HCT116 (cell line): ENCODE measurements around the gene ENTPD8. TPM values are rescaled to one million over a fixed set of nuclear protein-coding genes. Genes with fewer than 3 reads are reported as not detected.

Experiments used
- ATAC-seq: fragments of 200-7000 bp; cut with Tn5 transposase; 2 replicates; pipeline ENCODE4 v1.9.1; 2020; ENCODE audit warnings: mild to moderate bottlenecking, moderate library complexity
- BruUV-seq: library from RNA; stranded (reverse); fragments of 400-500 nt; replicated peaks from 2 replicates; lab custom pipeline; 2021; lab: Mats Ljungman, UMichigan
- CTCF ChIA-PET: fragments of 300-600 bp; sonication (Branson Sonifier 250); formaldehyde crosslinking; loops from one replicate; lab custom pipeline; 2021; ENCODE audit warnings: antibody characterized with exemption; lab: Charles Lee
- POLR2A ChIA-PET: fragments of 300-600, 350-600 bp; sonication (Branson Sonifier 250); formaldehyde crosslinking; loops from one replicate; lab custom pipeline; 2021; ENCODE audit warnings: antibody characterized with exemption; lab: Charles Lee
- RAD21 ChIA-PET, 2 experiments: fragments of 300-600 bp; sonication (Branson Sonifier 250); formaldehyde crosslinking; loops; one replicate each; lab custom pipeline; 2023; ENCODE audit warnings: low total read pairs in 2 of 2; ENCODE audit not compliant: uncharacterized antibody in 2 of 2, unreplicated experiment in 2 of 2, low non-redundant PET in 1 of 2; lab: Charles Lee
- DNase-seq: peaks from one replicate; pipeline ENCODE4 v3.0.0-alpha.2; 2010; ENCODE audit warnings: low read depth, low spot score
- H2AFZ ChIP-seq: fragments of 200-600 bp; shearing (Covaris generic), sonication (generic); 2 replicates; pipeline ENCODE4 v1.6.1; 2017; ENCODE audit warnings: low read depth, mixed run types, mixed read lengths, antibody characterized with exemption, low read length; ENCODE audit not compliant: poor library complexity, severe bottlenecking
- H3K27ac ChIP-seq: 2 replicates; pipeline ENCODE4 v1.5.1; 2012; ENCODE audit warnings: low read depth, low read length
- H3K27me3 ChIP-seq: fragments of 200-600 bp; sonication (generic); 2 replicates; pipeline ENCODE4 v1.6.1; 2016; ENCODE audit warnings: mixed run types, low read length, mixed read lengths; ENCODE audit not compliant: insufficient read depth
- H3K36me3 ChIP-seq, 2 experiments: fragments of 200-500 bp in 1 of 2; fragments of 200-600 bp in 1 of 2; sonication (Bioruptor generic) in 1 of 2; sonication (generic) in 1 of 2; 2 replicates each; pipeline versions ENCODE4 v1.5.1 to v1.6.1; 2014 to 2016; ENCODE audit warnings: low read length in 2 of 2, inconsistent platforms in 1 of 2, mixed read lengths in 1 of 2, mixed run types in 1 of 2; ENCODE audit not compliant: insufficient read depth in 2 of 2, control insufficient read depth in 1 of 2
- H3K4me1 ChIP-seq, 2 experiments: fragments of 200-600 bp in 1 of 2; sonication (generic) in 1 of 2; 2 replicates each; pipeline versions ENCODE4 v1.5.1 to v1.6.1; 2012 to 2017; ENCODE audit warnings: low read length in 2 of 2, inconsistent platforms in 1 of 2, mild to moderate bottlenecking in 1 of 2, mixed read lengths in 1 of 2, mixed run types in 1 of 2, moderate library complexity in 1 of 2; ENCODE audit not compliant: insufficient read depth in 2 of 2, control insufficient read depth in 1 of 2
- H3K4me2 ChIP-seq: fragments of 200-600 bp; sonication (generic); 2 replicates; pipeline ENCODE4 v1.6.1; 2017; ENCODE audit warnings: mixed run types, low read length, mixed read lengths
- H3K4me3 ChIP-seq, 2 experiments: fragments of 200-600 bp in 1 of 2; sonication (generic) in 1 of 2; replicated peaks in 1 of 2; 2 replicates each; pipeline ENCODE4 v1.5.1; 2011 to 2016; ENCODE audit warnings: low read length in 2 of 2, control low read depth in 1 of 2, low read depth in 1 of 2, mild to moderate bottlenecking in 1 of 2, mixed read lengths in 1 of 2, mixed run types in 1 of 2
- H3K79me2 ChIP-seq: fragments of 200-600 bp; sonication (generic); 2 replicates; pipeline ENCODE4 v1.6.1; 2017; ENCODE audit warnings: mild to moderate bottlenecking, mixed run types, low read length, moderate library complexity, mixed read lengths; ENCODE audit not compliant: insufficient read depth
- H3K9ac ChIP-seq: fragments of 200-600 bp; sonication (generic); 2 replicates; pipeline ENCODE4 v1.6.1; 2016; ENCODE audit warnings: low read length, mixed read lengths
- H3K9me2 ChIP-seq: fragments of 200-600 bp; sonication (generic), shearing (Covaris generic); 2 replicates; pipeline ENCODE4 v1.6.1; 2017; ENCODE audit warnings: mixed run types, mild to moderate bottlenecking, moderate library complexity; ENCODE audit not compliant: insufficient read depth
- H3K9me3 ChIP-seq, 2 experiments: fragments of 200-500 bp in 1 of 2; fragments of 200-600 bp in 1 of 2; sonication (Bioruptor generic) in 1 of 2; sonication (generic) in 1 of 2; 2 replicates each; pipeline ENCODE4 v1.6.1; 2014 to 2017; ENCODE audit warnings: low read length in 2 of 2, mixed read lengths in 2 of 2, inconsistent platforms in 1 of 2, low read depth in 1 of 2, mild to moderate bottlenecking in 1 of 2, mixed run types in 1 of 2, moderate library complexity in 1 of 2; ENCODE audit not compliant: control insufficient read depth in 1 of 2, insufficient read depth in 1 of 2
- H4K20me1 ChIP-seq: fragments of 200-600 bp; sonication (generic), shearing (Covaris generic); 2 replicates; pipeline ENCODE4 v1.6.1; 2017; ENCODE audit warnings: mixed run types, mild to moderate bottlenecking, moderate library complexity; ENCODE audit not compliant: insufficient read depth
- CBX3 ChIP-seq: IDR thresholded peaks from 2 replicates; pipeline ENCODE4 v1.6.1; 2012; ENCODE audit warnings: low read depth
- EGR1 ChIP-seq: IDR thresholded peaks from 2 replicates; pipeline ENCODE4 v1.6.1; 2012; ENCODE audit warnings: low read depth
- EZH2phosphoT487 ChIP-seq: fragments of 200-600 bp; IDR thresholded peaks from 2 replicates; pipeline ENCODE4 v1.6.1; 2018; ENCODE audit warnings: antibody characterized with exemption, borderline replicate concordance
- FOSL1 ChIP-seq: IDR thresholded peaks from 2 replicates; pipeline ENCODE4 v1.6.1; 2012; ENCODE audit warnings: low read depth
- JUND ChIP-seq: IDR thresholded peaks from 2 replicates; pipeline ENCODE4 v1.6.1; 2012
- MAX ChIP-seq: IDR thresholded peaks from 2 replicates; pipeline ENCODE4 v1.6.1; 2012
- POLR2A ChIP-seq: IDR thresholded peaks from 2 replicates; pipeline ENCODE4 v1.7.0; 2011; ENCODE audit warnings: borderline replicate concordance; ENCODE audit not compliant: insufficient read depth, insufficient read length; ENCODE audit errors: extremely low read depth
- POLR2AphosphoS5 ChIP-seq: IDR thresholded peaks from 2 replicates; pipeline ENCODE4 v1.6.1; 2011; ENCODE audit warnings: mild to moderate bottlenecking, low read depth, low read length, moderate library complexity
- RAD21 ChIP-seq: IDR thresholded peaks from 2 replicates; pipeline ENCODE4 v1.6.1; 2012; ENCODE audit warnings: low read depth, mild to moderate bottlenecking
- REST ChIP-seq: IDR thresholded peaks from 2 replicates; pipeline ENCODE4 v1.6.1; 2012; ENCODE audit warnings: low read depth
- ZBTB33 ChIP-seq: IDR thresholded peaks from 2 replicates; pipeline ENCODE4 v1.6.1; 2011; ENCODE audit warnings: mild to moderate bottlenecking, low read length, moderate library complexity; ENCODE audit not compliant: insufficient replicate concordance; ENCODE audit errors: extremely low read depth
- ZFX ChIP-seq: fragments of 450-650 bp; IDR thresholded peaks from 2 replicates; pipeline ENCODE4 v1.6.1; 2017
- intact Hi-C: fragments of 100-400 bp; cut with micrococcal nuclease; formaldehyde crosslinking; loops from 2 replicates; pipeline ENCODE4 v1.10.0; 2022
- total RNA-seq: library from RNA; stranded (reverse); gene quantifications from one replicate; pipeline ENCODE4 v1.2.1, GENCODE V29; 2021; ENCODE audit not compliant: unreplicated experiment

The ENTPD8 gene
- total RNA-seq, 1 experiment from 2014 or later: 1.7 TPM

- Histone ChIP-seq H3K4me1 (peaks cover 2 to 4% of the 10 kb centered on the region in 2 experiments; a peak in 3 of 4 replicates), H4K20me1 (no peaks in the 10 kb centered on the region), H3K9me3 (no peaks in the 10 kb centered on the region), H3K9ac (no peak overlapping the region), H3K4me3 (no peak overlapping the region), H3K27me3 (no peaks in the 10 kb centered on the region), H3K9me2 (no peaks in the 10 kb centered on the region), H2AFZ (no peak overlapping the region), H3K4me2 (no peak overlapping the region), H3K27ac (no peak overlapping the region), H3K79me2 (no peaks in the 10 kb centered on the region), H3K36me3 (no peaks in the 10 kb centered on the region)
- BruUV-seq: no TSS peak
- TF ChIP-seq POLR2A: no peak
- ChIA-PET RAD21 (no interaction called here), CTCF (no interaction called here), POLR2A (no interaction called here)
- no peak for ATAC-seq
- no peak for DNase-seq
- intact Hi-C loops: no loop called here
Measured at GRCh38 chr9:137487454-137488326, 46.5 kb upstream of the ENTPD8 start.

GRCh38 chr9:137486545-137487453 is 45.6 kb upstream of the ENTPD8 start:
- Histone ChIP-seq H4K20me1 (no peaks in the 10 kb centered on the region), H3K9me2 (no peaks in the 10 kb centered on the region), H3K27ac (no peak overlapping the region), H3K4me3 (no peak overlapping the region), H2AFZ (no peak overlapping the region), H3K79me2 (no peaks in the 10 kb centered on the region), H3K4me1 (peaks cover 0 to 6% of the 10 kb centered on the region in 2 experiments; a peak in 1 of 4 replicates), H3K27me3 (no peaks in the 10 kb centered on the region), H3K36me3 (no peaks in the 10 kb centered on the region), H3K4me2 (no peak overlapping the region), H3K9ac (no peak overlapping the region), H3K9me3 (no peaks in the 10 kb centered on the region)
- intact Hi-C loops: no loop called here
- BruUV-seq: no TSS peak
- CTCF ChIA-PET: no interaction called here
- DNase-seq (no peak), ATAC-seq (no peak)
- POLR2A ChIA-PET: no interaction called here
- RAD21 ChIA-PET: no interaction called here
- TF ChIP-seq POLR2A: no peak
- no peak for TF ChIP-seq REST
- no peak for TF ChIP-seq EZH2phosphoT487
- no peak for TF ChIP-seq MAX
- no peak for TF ChIP-seq FOSL1
- TF ChIP-seq EGR1: no peak
- TF ChIP-seq ZFX: no peak
- no peak for TF ChIP-seq RAD21
- no peak for TF ChIP-seq CBX3
- TF ChIP-seq POLR2AphosphoS5: no peak
- TF ChIP-seq ZBTB33: no peak
- no peak for TF ChIP-seq JUND
